Hepatocyte (in vitro differentiated cells): ENCODE data around the gene XRCC1.

Experiments used
- CTCF ChIP-seq: fragments of 200-600 bp; sonication (generic); IDR thresholded peaks from 2 replicates; pipeline ENCODE4 v1.5.1; 2016; ENCODE audit warnings: antibody characterized with exemption, mild to moderate bottlenecking; ENCODE audit not compliant: poor library complexity
- EZH2phosphoT487 ChIP-seq: fragments of 200-600 bp; sonication (generic); IDR thresholded peaks from one replicate; pipeline ENCODE4 v1.6.1; 2018; ENCODE audit warnings: antibody characterized with exemption, mild to moderate bottlenecking, low read depth, moderate library complexity; ENCODE audit not compliant: unreplicated experiment, severe bottlenecking

DNA sequence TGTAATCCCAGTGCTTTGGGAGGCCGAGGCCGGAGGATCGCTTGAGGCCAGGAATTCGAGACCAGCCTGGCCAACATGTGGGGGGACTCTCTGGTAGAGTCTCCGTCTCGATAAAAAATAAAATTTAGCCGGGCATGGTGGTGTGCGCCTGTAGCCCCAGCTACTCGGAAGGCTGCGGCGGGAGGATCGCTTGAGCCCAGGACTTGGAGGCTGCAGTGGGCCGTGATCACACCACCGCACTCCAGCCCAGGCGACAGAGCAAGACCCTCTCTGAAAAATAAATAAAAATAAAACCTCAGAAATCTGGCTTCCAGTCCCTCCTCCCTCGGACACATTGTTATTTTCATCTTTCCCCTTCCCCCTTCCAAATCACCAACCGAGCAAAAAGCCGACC lies 20.3 kb upstream of the XRCC1 start:
- TF ChIP-seq CTCF, result no peak
- no peak for TF ChIP-seq EZH2phosphoT487
